Neural cell (in vitro differentiated cells): ENCODE results near the gene NEDD1.

Experiments
- CTCF ChIP-seq: fragments of 450-650 bp; IDR thresholded peaks from 2 replicates; pipeline ENCODE4 v1.5.1; 2014; ENCODE audit warnings: antibody characterized with exemption, mild to moderate bottlenecking, moderate library complexity; ENCODE audit not compliant: poor library complexity, severe bottlenecking
- EZH2 ChIP-seq: fragments of 200-600, 300-800 bp; shearing (Covaris generic), sonication (generic); IDR thresholded peaks from 2 replicates; pipeline ENCODE4 v1.6.1; 2014; ENCODE audit warnings: antibody characterized with exemption, low read length, borderline replicate concordance, mild to moderate bottlenecking; ENCODE audit not compliant: insufficient read depth, poor library complexity, severe bottlenecking
- POLR2AphosphoS5 ChIP-seq: IDR thresholded peaks from 2 replicates; pipeline ENCODE4 v1.6.1; 2012
- SMC3 ChIP-seq: fragments of 450-650 bp; conservative IDR thresholded peaks from 2 replicates; pipeline ENCODE4 v1.6.1; 2014; ENCODE audit warnings: antibody characterized with exemption, mild to moderate bottlenecking, moderate library complexity; ENCODE audit not compliant: poor library complexity
- TAF1 ChIP-seq: IDR thresholded peaks from 2 replicates; pipeline ENCODE4 v1.6.1; 2012; ENCODE audit warnings: low read depth

DNA sequence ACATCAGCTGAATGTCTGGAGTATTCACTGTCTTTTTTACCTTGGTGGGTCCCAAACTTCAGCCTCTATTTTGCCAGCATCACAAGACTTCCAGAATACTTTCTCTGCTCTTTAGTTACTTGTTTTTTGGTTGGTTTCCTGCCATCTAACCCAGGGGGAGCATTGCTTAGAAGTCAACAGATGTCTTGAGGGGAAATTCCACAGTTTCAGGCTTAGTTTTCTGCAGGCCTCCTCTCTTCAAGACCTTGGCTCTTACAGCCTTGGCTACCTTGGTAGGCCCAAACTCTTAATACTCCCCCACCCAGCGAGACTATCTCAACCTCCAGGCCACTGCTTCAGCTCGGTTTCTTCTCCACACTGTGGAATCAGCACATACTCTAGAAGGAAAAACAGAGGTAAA is 41.7 kb downstream of the NEDD1 start:
- TF ChIP-seq CTCF (no peak), TAF1 (no peak), EZH2 (no peak), SMC3 (no peak), POLR2AphosphoS5 (no peak)
